ENCODE measurements around the gene CXADR. TPM values are rescaled to one million over a fixed set of nuclear protein-coding genes. Genes with fewer than 3 reads are reported as not detected.
A peak's percentile ranks its signal among the peaks of the same experiment; 100 is the strongest.

CXADR gene
- total RNA-seq, 4 donors from 2014 or later, result 4.6 to 136 (median 87.7) TPM

GRCh38 chr21:17583898-17584297 lies 71.1 kb downstream of the CXADR start:
- H3K4me3 ChIP-seq, result no peak overlapping the region
- intact Hi-C loops (cut with DNase I; ENCODE audit: low total_unique reads) (loop anchor here (5.0 kb wide), 1 partner anchor 197 kb away; no protein-coding TSS in a partner anchor), in situ Hi-C loops (cut with MboI; ENCODE audit: low pct_ligation_motif_present in 1 of 4, low pct_unique_long_range_greater_than_20kb in 1 of 4, low sequenced_read_pairs in 3 of 4) (loop anchor here in 1 of 4 donors (25.0 kb wide), 1 partner anchor 197 kb away; no protein-coding TSS in a partner anchor)
- no peaks in the 10 kb centered on the region for H3K27me3 ChIP-seq
- no peaks in the 10 kb centered on the region for H3K9me3 ChIP-seq
- no peak for DNase-seq
- no peak overlapping the region for H3K27ac ChIP-seq
- H3K4me1 ChIP-seq, result peaks cover 0 to 4% (median 0%) of the 10 kb centered on the region in 4 donors
- WGBS, 2 donors (ENCODE audit: low coverage in 1 of 2), result 81 to 88% methylated on average over 3 of the region's 3 CpGs
- TF ChIP-seq POLR2A (IDR thresholded peaks at IDR 0.05), result no peak
- TF ChIP-seq EP300 (IDR thresholded peaks at IDR 0.05; ENCODE audit: low read depth), result no peak
- TF ChIP-seq CTCF (IDR thresholded peaks at IDR 0.05), result no peak
- no peak for TF ChIP-seq POLR2AphosphoS5 (IDR thresholded peaks at IDR 0.05)
- no peaks in the 10 kb centered on the region for H3K36me3 ChIP-seq

DNA sequence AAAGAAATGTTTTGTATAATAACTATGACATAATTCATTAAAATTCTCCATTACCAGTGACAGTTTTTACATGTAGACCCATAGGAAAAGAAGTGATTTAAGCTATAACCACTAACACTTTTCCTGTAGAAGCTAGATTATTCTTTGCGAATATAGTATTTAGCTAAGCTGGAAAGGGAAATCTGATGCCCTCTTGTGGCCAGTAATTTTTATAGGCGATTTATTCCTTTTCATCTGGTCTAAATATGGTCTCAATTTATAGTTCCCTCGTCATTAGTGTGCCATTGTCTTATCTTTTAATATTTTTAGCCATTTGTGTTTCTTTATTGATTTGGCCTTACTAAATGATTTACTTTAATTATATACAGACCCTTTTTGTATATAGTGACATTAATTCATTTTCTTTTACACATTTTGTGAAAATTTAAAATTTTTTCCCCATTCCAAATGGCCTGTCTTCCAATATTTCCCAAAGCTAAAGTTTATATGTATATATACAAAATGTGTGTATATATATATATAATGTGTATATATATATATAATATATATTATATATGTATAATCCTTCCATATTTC lies 73.1 kb downstream of the CXADR start:
- intact Hi-C loops (cut with DNase I; ENCODE audit: low total_unique reads) (no loop called here), in situ Hi-C loops (cut with MboI; ENCODE audit: low pct_ligation_motif_present in 1 of 4, low pct_unique_long_range_greater_than_20kb in 1 of 4, low sequenced_read_pairs in 3 of 4) (loop anchor here in 1 of 4 donors (25.0 kb wide), 1 partner anchor 199 kb away; no protein-coding TSS in a partner anchor)
- H3K4me1 ChIP-seq, result peaks cover 0 to 4% (median 0%) of the 10 kb centered on the region in 4 donors
- TF ChIP-seq CTCF (IDR thresholded peaks at IDR 0.05) (peak; percentile 62 to 67 (median 63)), POLR2A (IDR thresholded peaks at IDR 0.05) (no peak)
- no peak overlapping the region for H3K27ac ChIP-seq
- no peaks in the 10 kb centered on the region for H3K27me3 ChIP-seq
- no peaks in the 10 kb centered on the region for H3K36me3 ChIP-seq
- DNase-seq, result no peak
- H3K9me3 ChIP-seq, result no peaks in the 10 kb centered on the region
- no peak overlapping the region for H3K4me3 ChIP-seq
- WGBS, 2 donors (ENCODE audit: low coverage in 1 of 2), result 3 to 4% methylated on average over 3 of the region's 3 CpGs

GRCh38 chr21:17590430-17590829 lies 77.6 kb downstream of the CXADR start:
- peaks cover 0 to 22% (median 8%) of the 10 kb centered on the region in 4 donors for H3K36me3 ChIP-seq
- 73% methylated on average over 4 of the region's 4 CpGs; no CpG with 5 or more reads in 1 of the 2 donors for WGBS, 2 donors (ENCODE audit: low coverage in 1 of 2)
- peaks cover 0 to 4% (median 0%) of the 10 kb centered on the region in 4 donors for H3K4me1 ChIP-seq
- H3K27me3 ChIP-seq, result no peaks in the 10 kb centered on the region
- H3K9me3 ChIP-seq, result no peaks in the 10 kb centered on the region
- H3K27ac ChIP-seq, result no peak overlapping the region
- in situ Hi-C loops (cut with MboI; ENCODE audit: low pct_ligation_motif_present in 1 of 4, low pct_unique_long_range_greater_than_20kb in 1 of 4, low sequenced_read_pairs in 3 of 4), result loop anchor here in 1 of 4 donors (25.0 kb wide), 1 partner anchor 203 kb away; no protein-coding TSS in a partner anchor
- H3K4me3 ChIP-seq, result no peak overlapping the region
- DNase-seq, result no peak
- TF ChIP-seq CTCF (IDR thresholded peaks at IDR 0.05), result no peak
- TF ChIP-seq POLR2AphosphoS5 (IDR thresholded peaks at IDR 0.05), result no peak
- no peak for TF ChIP-seq POLR2A (IDR thresholded peaks at IDR 0.05)
- TF ChIP-seq EP300 (IDR thresholded peaks at IDR 0.05; ENCODE audit: low read depth), result no peak
- intact Hi-C loops (cut with DNase I; ENCODE audit: low total_unique reads), result no loop called here

DNA sequence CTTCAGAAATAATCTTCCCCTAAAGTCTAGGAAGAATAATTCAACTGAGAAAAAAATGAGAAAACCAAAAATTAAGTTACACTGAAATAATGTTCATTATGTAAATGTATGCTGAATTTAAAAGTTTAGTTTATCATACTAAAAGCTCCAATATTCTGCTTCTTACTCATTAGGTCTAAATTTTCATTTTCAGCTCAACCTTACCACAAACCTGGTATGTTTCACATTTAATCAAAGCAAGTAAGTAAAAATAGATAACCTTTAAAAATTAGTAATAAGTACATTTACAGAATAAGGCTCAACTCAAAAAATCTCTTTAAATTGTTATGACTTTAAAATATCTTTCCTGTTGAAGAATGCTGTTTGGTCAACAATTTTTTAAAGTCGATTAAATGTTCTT lies 84.8 kb downstream of the CXADR start:
- intact Hi-C loops (cut with DNase I; ENCODE audit: low total_unique reads), result no loop called here
- Histone ChIP-seq H3K4me1 (no peaks in the 10 kb centered on the region), H3K9me3 (no peaks in the 10 kb centered on the region), H3K27me3 (no peaks in the 10 kb centered on the region), H3K27ac (no peak overlapping the region), H3K36me3 (peaks cover 0 to 65% (median 26%) of the 10 kb centered on the region in 4 donors), H3K4me3 (no peak overlapping the region)
- DNase-seq, result no peak
- WGBS, 2 donors (ENCODE audit: low coverage in 1 of 2), result 73 to 82% methylated on average over 1 of the region's 1 CpG
- in situ Hi-C loops (cut with MboI; ENCODE audit: low pct_ligation_motif_present in 1 of 4, low pct_unique_long_range_greater_than_20kb in 1 of 4, low sequenced_read_pairs in 3 of 4), result loop anchor here in 1 of 4 donors (25.0 kb wide), 1 partner anchor 210 kb away; no protein-coding TSS in a partner anchor
- TF ChIP-seq POLR2A (IDR thresholded peaks at IDR 0.05) (no peak), POLR2AphosphoS5 (IDR thresholded peaks at IDR 0.05) (no peak), EP300 (IDR thresholded peaks at IDR 0.05; ENCODE audit: low read depth) (no peak), CTCF (IDR thresholded peaks at IDR 0.05) (no peak)
